ENCODE results near the gene SH3D21.

GRCh38 chr1:36322041-36322785 lies 16.0 kb downstream of the SH3D21 start:
- TF ChIP-seq, protein P1, sequence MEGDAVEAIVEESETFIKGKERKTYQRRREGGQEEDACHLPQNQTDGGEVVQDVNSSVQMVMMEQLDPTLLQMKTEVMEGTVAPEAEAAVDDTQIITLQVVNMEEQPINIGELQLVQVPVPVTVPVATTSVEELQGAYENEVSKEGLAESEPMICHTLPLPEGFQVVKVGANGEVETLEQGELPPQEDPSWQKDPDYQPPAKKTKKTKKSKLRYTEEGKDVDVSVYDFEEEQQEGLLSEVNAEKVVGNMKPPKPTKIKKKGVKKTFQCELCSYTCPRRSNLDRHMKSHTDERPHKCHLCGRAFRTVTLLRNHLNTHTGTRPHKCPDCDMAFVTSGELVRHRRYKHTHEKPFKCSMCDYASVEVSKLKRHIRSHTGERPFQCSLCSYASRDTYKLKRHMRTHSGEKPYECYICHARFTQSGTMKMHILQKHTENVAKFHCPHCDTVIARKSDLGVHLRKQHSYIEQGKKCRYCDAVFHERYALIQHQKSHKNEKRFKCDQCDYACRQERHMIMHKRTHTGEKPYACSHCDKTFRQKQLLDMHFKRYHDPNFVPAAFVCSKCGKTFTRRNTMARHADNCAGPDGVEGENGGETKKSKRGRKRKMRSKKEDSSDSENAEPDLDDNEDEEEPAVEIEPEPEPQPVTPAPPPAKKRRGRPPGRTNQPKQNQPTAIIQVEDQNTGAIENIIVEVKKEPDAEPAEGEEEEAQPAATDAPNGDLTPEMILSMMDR (IDR thresholded peaks at IDR 0.05), result no peak
- no peak for TF ChIP-seq POLR2AphosphoS5 (IDR thresholded peaks at IDR 0.05)
